EL (cell line): ENCODE data around the gene ATP1A3.
"Not testable (repeated sequence)": the region's sequence is repeated elsewhere in the genome, so short reads cannot be mapped to it uniquely, and the experiment has no call there.

Source experiments
- DNase-seq: peaks from one replicate; pipeline ENCODE4 v3.0.0-alpha.2; 2016

ATP1A3 gene

DNA sequence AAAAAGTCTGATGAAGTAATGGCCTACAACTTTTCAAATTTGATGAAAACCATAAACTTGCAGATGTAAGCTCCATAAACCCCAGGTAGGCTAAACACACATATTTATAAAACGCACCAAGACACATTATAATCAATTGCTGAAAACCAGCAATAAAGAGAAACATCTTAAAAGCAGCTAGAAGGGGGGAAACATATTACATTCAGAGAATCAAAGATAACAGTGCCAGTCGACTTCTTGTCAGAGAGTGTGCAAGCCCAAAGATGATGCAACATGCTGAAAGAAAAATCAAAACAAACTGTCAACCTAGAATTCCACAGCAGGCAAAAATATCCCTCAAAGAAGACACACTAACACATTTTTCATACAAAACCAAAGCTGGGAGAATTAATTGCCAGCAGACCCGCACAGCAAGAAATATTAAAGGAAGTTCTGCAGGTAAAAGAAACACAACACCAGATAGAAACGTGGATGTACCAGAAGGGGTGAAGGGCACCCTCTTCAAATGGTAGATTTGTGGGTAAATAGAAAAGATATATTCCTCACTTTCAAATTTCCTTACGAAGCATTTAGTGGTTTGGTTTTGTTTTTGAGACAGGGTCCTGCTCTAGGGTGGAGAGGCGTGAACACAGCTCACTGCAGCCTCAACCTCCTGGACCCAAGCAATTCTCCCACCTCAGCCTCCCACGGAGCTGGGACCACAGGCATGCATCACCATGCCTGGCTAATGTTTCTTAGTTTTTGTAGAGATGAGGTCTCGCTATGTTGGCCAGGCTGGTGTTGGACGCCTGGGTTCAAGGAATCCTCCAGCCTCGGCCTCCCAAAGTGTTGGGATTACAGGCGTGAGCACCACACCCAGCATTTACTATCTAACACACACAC is 16.5 kb upstream of the ATP1A3 start:
- peak; percentile 49 for DNase-seq

DNA sequence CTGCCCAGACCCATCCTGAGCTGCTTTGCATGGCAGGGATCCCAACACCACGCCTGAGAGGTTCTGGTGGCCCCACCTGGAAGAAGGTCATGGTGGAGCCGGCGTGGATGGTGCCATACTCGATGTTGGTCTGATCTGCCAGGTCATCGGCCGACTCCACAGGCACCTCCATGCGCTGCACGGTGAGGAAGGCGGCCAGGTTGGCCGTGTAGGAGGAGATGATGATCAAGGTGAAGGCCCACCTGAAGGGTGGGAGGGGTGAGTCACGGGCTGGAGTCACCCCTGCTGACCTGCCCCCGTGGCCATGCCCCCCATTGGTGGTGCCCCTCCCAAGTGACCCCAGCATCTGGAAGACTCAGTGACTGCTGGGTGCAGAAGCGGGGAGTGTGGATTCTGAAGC is 12.5 kb upstream of the ATP1A3 start:
- DNase-seq = no peak

DNA sequence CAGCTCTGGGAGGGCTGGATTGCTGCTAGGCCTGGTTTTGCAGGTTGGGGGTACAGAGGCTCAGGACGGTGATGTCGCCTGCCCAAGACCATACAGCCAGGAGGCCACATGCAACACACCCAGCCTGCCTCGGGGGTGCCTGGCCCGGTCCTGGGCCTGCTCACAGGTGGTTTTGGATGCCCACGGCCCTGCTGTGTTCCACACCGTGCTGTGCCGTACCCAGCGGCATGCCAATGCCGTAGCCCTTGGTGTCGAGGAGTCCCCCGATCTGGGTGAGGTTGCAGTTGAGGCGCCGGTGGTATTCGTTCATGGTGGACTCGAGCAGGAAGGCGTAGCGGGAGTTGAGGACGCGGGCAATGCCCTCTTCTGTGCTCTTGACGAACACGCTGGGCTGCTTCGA is 11.5 kb upstream of the ATP1A3 start:
- no peak for DNase-seq

DNA sequence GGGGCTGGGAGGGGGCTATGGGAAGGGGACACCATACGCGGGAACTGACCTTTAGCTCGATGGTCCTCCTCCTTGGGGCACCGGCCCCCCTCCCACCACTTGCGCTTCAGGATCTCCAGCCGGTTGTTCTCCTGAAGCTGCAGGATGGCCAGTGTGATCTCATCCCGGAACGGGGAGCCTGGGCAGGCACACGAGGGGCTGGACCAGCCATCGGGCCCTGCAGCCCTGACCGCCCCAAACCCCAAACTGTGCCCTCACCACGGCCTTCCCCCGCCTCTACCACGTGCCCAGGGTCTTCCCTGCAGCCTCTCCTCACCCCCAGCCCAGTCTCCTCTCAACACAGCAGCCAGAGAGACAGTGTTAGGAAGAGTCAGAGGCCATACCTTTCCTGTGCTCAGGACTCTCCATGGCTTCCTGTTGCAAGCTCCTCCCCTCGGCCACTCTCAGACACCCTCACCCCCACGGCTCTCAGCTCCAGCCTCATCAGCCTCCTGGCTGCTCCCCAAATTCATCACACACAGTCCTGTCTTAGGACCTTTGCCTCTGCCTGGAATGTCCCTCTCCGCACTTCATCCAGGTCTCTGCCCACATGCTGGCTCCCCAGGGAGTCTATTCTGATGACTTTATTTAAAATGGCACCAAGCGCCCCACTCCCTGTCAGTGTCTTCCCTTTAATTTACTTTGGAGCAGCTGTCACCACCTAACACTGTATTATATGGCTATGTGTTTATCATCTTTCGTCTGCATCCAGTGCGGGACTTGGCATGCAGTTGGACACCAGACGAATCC is 9.7 kb upstream of the ATP1A3 start:
- no peak for DNase-seq

DNA sequence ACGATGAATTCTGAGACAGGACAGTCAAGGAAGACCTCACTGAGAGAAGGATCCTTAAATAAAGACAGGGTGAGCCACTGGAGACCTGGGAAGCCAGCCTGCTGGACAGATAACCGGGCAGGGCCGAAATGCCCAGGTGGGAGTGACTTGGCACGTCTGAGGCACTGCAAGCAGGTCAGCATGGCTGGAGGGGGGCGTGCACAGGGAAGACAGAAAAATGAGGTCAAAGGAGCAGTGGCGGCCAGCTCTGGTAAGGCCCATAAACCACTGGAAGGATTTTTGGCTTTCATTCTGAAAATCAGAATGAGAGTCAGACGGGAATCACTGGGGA is 5.8 kb upstream of the ATP1A3 start:
- DNase-seq = no peak

DNA sequence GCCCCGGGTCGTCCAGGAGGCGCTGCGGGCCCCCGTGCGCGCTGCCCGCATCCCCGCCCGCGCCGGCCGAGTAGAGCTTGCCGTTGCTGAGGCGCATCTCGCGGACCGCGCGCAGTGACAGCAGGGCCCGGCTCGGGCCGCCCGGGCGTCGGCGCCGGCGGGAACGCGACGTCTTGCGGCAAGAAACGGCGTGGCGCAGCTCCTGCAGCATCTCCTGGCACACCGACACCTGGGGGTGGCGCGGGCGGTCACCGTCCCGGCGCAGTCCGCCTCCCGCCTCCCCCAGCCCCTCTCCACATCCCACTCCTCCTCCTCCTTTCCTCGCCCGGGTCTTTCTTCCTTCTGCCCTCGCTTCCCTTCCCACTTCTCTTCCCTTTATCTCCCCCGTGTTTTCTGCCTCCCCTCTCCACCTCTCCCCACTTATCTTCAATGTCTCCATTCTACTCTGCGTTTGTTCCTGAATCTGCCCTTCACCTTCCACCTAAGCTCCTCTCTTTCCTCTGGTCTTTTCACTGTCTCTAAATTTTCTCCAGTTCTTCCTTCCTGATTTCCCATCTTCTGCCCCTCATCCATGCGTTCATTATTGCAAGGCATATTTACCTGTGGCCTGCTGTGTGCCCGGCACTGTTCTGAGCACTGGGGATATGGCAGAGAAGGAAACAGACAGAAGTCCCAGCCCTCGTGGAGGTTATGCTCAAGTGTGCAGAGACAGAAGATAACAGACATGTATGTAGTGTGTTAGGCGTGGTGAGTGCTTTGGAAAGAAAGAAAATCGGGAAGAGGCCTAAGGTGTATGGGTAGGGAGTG is 5.2 kb upstream of the ATP1A3 start:
- no peak for DNase-seq

DNA sequence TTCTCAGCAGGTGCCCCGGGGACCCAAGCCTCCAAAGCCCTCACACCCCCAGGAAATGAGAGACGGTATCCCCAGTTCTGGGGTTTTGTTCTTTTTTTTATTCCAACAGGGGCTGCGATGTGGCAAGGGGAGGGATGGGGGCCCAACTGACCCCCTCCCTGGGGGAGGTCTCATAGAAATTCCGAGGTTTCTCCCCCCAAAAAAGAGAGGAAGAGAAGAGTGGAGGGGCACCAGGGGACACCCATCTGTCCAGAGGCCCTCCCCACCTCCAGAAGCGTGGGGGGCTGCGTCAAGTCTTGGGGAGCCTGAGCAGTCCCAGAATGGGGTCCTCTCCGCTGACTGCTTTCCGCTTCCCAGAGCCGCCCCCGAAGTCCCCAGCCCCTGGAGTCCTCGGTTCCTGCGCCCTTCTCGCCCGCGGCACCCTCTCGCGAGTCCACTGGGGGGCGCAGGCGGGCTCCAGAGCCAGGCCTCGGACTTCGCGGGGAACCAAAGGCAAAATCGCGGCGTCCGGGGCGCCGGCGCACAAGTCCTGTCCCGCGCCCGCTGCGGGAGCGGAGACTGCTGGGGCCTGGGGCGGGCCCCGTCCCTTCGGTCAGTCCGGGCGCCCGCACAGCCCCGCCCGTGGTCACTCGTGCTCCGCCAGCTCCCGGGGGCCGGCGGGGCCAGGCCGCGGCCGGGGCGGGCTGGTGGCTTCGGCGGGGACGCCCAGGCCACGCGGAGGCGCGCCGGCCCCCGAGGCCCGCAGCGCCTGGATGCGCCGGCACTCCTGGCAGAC is 4.4 kb upstream of the ATP1A3 start:
- DNase-seq = peak; percentile 56

DNA sequence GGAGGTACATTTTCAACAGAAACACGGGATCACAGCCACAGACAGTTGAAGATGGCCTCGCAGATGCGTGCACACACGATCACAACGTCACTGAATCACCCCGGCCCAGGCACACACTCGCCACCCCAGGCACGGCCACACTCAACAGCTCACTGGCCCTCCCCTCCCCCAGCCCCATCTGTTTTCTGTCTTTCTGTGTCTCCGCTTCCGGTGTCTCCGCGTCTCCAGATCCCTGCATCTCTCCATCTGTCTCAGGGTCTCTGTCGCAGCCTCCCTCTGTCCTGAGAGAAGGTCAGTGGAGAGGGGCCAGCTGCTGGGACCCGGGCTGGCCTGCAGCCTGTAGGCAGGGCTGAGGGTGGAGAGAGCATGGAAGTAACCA is 3.8 kb upstream of the ATP1A3 start:
- DNase-seq = no peak

DNA sequence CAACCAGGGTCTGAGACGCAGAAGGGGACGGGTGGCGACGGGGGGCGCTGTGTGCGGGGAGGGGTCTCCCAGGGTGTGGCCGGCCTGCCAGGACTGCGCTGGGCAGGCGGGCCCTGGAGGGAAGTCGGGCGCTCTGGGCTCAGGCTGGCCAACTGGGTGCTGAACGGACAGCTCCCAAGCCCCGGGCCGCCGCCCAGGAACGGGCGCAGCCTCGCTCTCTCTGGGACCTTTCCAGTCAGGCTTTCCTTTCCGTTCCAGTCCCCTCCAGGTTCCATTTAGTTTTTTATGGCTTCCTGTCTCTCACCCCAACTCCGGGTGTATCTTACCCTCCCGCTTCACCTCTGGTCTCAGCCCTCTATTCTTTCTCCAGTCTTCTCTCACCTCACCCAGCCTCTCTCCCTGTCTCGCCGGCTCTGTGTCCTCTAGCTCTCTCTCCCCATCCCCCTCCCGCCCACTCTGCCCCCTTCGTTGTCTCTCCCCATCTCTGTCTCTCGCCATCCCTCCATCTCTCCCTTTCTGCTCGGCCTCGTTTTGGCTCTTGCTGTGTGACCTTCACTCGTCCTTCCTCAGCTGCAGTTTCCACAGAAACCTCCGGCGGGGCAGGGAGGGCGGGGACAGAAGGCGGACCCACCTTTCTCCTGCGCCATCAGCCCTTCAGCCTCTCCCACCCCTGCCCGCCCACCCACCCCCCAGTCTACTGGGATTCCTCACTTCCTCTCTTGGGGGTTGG is 3.3 kb upstream of the ATP1A3 start:
- DNase-seq = peak; percentile 40

DNA sequence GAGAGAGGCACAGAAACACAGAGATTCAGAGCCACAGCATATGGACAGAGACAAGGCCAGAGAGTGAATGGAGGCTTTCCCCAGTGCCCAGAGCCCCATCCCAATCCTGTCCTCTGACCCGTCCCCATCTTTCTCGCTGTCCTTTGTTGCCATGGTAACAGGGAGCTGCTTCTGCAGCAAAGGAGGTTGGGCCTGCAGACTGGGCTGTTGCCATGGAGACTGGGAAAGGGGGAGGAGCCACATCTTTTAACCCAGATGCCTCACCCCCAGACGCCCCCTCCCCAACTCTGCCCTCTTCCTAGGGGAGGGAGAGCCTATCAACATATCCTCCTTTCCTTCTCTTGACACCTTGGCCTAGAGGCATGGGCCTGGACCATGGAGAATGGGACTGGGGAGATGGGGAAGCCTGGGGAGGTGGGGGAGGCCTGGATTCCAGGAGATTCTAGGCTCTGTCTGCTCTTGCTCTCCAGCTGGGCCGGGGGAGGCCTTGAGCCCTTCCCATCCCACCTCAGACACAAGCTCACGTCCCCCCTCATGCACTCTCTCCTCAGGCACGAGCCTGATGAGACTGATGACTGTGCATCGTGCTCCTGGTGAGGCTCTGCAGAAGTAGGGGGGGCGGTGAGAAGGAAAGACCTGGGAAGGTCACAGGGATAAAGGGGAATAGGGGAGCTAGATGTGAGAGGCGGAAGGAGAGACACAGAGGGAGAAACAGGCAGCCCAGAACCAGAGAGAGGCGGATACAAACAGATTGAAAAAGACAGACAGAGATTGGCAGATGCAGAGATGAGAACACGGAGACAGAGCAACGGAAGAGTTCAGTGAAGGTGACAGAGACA is 2.1 kb upstream of the ATP1A3 start:
- DNase-seq = no peak

DNA sequence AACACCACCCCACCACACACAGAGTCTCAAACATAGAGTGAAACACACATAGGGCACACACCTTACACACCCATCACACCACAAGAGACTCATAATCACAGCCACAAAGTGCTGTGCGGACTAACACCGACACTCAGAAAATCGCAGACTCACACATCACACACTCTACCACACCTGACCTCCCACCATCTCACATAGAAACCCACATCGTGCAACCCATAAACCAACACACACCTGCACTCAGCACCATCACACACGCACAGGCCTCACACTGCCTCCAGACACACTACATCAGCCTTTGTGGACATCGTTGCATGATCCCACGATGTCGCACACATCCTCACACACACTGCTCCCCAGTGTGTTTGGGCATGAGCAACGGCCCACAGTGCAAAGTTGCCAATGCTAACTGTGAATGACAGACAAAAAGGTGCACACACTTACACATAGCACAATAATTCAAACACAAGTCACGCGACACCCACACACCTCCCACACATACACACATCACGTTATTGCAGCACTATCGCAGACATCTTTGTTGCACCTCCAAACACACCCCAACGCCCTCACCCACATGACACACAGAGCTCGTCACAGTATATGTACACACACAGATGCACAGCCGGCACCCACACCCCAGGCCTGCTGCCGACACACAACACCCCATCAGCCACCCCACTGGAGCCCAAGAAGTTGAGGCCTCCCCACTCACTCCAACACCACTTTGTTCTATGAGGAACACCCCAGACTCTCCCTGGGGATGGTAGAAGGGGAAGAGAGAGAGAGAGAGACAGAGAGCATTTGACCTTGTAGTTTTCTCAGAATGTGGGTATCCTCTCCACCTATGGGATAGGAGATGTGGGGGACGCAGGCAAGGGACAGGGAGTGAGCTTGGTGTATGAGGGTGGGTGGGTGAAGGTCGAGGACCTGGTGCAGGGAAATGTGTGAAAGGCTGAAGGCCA is 1.2 kb upstream of the ATP1A3 start:
- DNase-seq = no peak

DNA sequence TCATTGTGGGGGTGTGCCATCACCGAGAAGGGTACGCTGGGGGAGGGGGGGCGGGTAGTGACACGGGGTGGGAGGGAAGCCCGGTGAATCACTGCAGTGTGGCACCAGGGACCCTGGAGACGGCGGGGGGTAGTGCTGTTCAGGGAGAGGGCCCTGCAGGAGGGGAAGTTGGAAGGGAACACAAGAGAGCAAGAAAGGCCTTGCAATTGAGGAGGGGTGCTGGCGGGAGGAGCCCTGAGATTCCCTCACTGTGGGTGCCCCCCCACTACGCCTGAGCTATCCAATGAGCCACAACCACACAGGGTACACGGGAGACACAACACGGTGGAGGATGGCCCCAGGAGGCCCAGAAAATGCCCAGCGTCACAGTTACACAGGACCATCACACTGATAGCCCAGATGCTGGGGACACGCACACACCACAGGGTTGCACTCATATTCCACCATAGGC is 516 bp upstream of the ATP1A3 start:
- no peak for DNase-seq

DNA sequence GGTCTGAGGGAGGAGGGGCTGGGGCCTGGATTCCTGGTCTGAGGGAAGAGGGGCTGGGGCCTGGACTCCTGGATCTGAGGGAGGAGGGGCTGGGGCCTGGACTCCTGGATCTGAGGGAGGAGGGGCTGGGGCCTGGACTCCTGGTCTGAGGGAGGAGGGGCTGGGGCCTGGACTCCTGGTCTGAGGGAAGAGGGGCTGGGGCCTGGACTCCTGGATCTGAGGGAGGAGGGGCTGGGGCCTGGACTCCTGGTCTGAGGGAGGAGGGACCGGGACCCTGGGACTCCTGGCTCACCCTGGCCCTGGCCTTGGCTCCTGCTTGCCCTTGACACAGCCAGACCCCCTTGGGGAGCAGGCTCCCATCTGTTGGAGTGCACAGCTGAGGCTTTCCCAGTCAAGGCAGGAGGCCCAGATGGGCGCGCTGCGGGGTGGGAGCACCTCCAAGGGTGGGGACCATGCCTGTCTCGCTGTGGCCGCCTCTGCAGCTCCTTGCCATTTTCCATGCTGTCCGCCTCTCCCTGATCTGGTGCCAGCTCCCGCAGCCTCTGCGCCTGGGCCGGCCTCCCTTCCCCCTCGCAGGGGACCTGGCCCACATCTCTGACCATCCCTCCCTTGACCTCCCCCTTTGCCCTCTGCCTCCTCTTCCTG is 2.0 kb downstream of the ATP1A3 start:
- DNase-seq = not testable (repeated sequence)

DNA sequence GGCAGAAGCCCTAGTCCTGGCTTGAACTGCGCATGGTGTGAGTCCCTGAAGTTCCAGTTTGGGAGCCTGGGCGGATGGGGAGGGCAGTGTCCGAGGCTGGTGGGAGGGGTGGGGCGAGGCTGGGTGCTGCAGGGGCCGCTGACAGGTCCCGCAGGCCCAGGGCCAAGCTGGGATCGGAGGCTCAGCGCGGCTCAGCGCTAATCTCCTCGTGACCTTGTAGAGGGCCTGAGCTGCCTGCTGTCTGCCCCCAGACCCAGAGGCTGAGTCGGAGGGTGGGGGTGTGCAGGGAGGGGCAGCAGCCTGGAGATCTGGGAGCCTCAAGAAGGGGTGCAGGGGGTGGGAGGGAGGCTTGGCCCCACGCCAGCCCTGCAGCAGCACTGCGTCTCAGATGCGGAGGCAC is 3.0 kb downstream of the ATP1A3 start:
- DNase-seq = no peak

DNA sequence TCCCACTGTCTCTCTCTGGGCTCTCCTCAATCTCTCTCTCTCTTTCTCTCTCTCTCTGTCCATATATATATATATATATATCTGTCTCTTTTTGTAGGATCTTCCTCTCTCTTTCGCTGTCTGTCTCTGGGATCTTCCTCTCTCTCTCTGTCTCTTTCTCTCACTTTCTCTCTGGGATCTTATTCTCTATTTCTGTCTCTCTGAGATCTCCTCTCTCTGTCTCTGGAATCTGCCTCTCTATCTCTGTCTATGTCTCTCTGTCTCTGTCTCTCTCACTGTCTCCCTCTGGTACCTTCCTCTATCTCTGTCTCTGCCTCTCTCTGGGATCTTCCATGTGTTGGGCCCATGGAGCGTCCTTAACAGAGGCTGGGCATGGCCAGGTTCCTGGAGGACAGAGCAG is 3.4 kb downstream of the ATP1A3 start:
- no peak for DNase-seq

DNA sequence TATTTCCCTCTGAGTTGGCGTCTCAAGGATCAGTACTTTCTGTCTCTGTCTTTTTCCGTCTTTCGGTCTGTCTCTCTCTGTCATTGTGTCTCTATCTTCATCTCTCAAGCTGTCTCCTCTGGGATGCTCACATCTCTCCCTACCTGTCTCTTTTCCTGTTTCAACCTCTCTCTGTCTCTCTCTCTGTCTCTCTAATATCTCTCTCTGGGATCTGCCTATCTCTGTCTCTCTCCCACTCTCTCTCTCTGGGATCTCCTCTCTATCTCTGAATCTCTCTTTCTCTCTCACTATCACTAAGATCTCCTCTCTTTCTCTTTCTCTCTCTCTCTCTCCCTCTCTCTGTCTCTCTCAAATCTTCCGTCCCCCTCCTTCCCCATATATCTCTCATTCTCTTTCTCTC is 4.0 kb downstream of the ATP1A3 start:
- DNase-seq = no peak

DNA sequence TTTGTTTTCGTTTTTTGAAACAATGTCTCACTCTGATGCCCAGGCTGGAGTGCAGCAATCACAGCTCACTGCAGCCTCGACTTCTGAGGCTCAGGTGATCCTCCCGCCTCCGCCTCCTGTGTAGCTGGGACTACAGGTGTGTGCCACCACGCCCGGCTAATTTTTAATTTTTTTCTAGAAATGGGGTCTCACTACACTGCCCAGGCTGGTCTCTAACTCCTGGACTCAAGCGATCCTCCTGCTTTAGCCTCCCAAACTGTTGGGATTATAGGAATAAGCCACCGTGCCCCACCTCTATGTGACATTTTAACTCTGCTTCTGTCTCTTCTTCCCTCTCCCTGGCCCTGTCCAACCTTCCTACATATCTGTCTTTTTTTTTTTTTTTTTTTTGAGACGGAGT is 5.1 kb downstream of the ATP1A3 start:
- DNase-seq = no peak

DNA sequence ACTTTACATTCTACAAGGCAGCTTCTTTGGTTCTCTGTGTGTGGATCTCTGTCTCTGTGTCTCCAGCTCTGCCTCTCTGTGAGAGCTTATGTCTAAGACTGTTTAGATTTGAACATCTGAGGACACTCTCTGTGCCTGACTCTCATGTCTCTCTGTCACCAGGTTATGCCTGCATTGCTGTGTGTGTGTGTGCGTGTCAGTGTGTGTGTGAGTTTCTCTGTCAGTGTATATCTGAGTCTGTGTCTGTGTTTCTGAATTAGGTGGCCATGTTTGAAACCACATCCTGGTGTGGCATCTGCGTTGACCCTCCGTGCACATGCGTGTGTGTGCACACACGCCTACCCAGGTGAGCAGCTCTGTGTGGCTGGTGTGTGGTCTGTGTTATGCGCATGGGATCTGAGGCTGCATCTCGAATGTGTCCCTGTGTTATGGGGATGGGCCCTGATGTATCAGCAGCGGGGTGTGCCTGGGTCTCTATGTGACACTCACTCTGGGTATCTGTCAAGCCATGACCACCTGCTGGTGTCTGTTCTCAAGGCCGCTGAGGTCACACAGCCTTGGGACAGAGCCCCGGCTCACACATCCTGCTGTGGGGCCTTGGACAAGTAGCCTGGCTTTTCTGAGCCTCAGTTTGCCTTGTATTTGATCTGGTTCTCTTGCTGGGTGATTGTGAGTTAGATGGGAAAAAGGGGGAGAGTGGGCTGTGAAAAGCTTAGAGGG is 6.7 kb downstream of the ATP1A3 start:
- no peak for DNase-seq

DNA sequence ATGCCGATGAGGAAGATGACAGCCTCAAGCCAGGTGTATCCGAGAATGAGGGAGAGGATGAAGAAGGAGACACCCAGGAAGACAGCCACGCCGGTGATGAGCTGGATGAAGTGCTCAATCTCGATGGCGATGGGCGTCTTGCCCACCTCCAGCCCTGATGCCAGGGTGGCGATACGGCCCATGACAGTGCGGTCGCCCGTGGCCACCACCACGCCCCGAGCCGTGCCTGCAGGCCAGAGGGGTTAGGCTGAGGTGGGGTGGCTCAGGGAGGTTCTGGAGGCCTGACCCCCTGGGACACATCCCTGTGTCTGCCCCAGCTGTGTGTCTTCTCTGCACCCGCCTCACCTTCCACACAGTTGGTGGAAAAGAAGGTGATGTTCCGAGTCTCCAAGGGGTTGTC is 9.1 kb downstream of the ATP1A3 start:
- no peak for DNase-seq
